Ishikawa (cell line): ENCODE results near the gene UBL7.

Experiments
- CEBPB ChIP-seq: IDR thresholded peaks from 2 replicates; pipeline ENCODE4 v1.6.1; 2012
- CREB1 ChIP-seq: IDR thresholded peaks from 2 replicates; pipeline ENCODE4 v1.6.1; 2012; ENCODE audit warnings: low read depth
- EGR1 ChIP-seq: IDR thresholded peaks from 2 replicates; pipeline ENCODE4 v1.6.1; 2012
- NFIC ChIP-seq: IDR thresholded peaks from 2 replicates; pipeline ENCODE4 v1.6.1; 2012
- RAD21 ChIP-seq: IDR thresholded peaks from 2 replicates; pipeline ENCODE4 v1.6.1; 2012; ENCODE audit warnings: low read depth
- TAF1 ChIP-seq: IDR thresholded peaks from 2 replicates; pipeline ENCODE4 v1.6.1; 2012; ENCODE audit warnings: low read depth, mild to moderate bottlenecking
- TCF12 ChIP-seq: IDR thresholded peaks from 2 replicates; pipeline ENCODE4 v1.6.1; 2012; ENCODE audit warnings: low read depth
- ZBTB7A ChIP-seq: IDR thresholded peaks from 2 replicates; pipeline ENCODE4 v1.6.1; 2012; ENCODE audit warnings: low read depth

GRCh38 chr15:74464216-74464615, 3.3 kb upstream of the UBL7 start:
- TF ChIP-seq EGR1 (no peak), NFIC (no peak), RAD21 (no peak), TAF1 (no peak), CREB1 (no peak), TCF12 (no peak), CEBPB (no peak), ZBTB7A (no peak)
